GM23248 (cell line): ENCODE data around the gene RPS4Y2. TPM values are rescaled to one million over a fixed set of nuclear protein-coding genes. Genes with fewer than 3 reads are reported as not detected.

Experiments used
- DNase-seq: peaks from one replicate; pipeline ENCODE4 v3.0.0-alpha.2; 2015
- H2AFZ ChIP-seq: fragments of 200-600 bp; sonication (generic); 2 replicates; pipeline ENCODE4 v1.6.1; 2016; ENCODE audit warnings: antibody characterized with exemption
- H3F3A ChIP-seq: fragments of 200-600 bp; sonication (generic); 2 replicates; pipeline ENCODE4 v1.6.1; 2016; ENCODE audit warnings: mild to moderate bottlenecking, antibody characterized with exemption, mixed run types; ENCODE audit not compliant: insufficient read depth
- H3K27ac ChIP-seq: fragments of 200-600 bp; sonication (generic); 2 replicates; pipeline ENCODE4 v1.5.1; 2016; ENCODE audit warnings: mild to moderate bottlenecking
- H3K27me3 ChIP-seq: fragments of 200-600 bp; sonication (generic); replicated peaks from 2 replicates; pipeline ENCODE4 v1.6.1; 2016; ENCODE audit warnings: mild to moderate bottlenecking; ENCODE audit not compliant: insufficient read depth
- H3K36me3 ChIP-seq: fragments of 200-600 bp; sonication (generic); 2 replicates; pipeline ENCODE4 v1.6.1; 2016; ENCODE audit warnings: low read depth, mild to moderate bottlenecking
- H3K4me1 ChIP-seq: fragments of 200-600 bp; sonication (generic); 2 replicates; pipeline ENCODE4 v1.6.1; 2016; ENCODE audit warnings: mild to moderate bottlenecking; ENCODE audit not compliant: insufficient read depth
- H3K4me2 ChIP-seq: fragments of 200-600 bp; sonication (generic); one replicate; pipeline ENCODE4 v1.6.1; 2016; ENCODE audit warnings: mild to moderate bottlenecking; ENCODE audit not compliant: unreplicated experiment
- H3K4me3 ChIP-seq: fragments of 200-600 bp; sonication (generic); 2 replicates; pipeline ENCODE4 v1.5.1; 2016; ENCODE audit warnings: mild to moderate bottlenecking
- H3K79me2 ChIP-seq: fragments of 200-600 bp; sonication (generic); 2 replicates; pipeline ENCODE4 v1.6.1; 2016; ENCODE audit warnings: mild to moderate bottlenecking; ENCODE audit not compliant: insufficient read depth
- H3K9ac ChIP-seq: fragments of 200-600 bp; sonication (generic); 2 replicates; pipeline ENCODE4 v1.6.1; 2016; ENCODE audit warnings: mild to moderate bottlenecking
- H3K9me2 ChIP-seq: fragments of 200-600 bp; sonication (generic); 2 replicates; pipeline ENCODE4 v1.6.1; 2016; ENCODE audit warnings: mixed run types, mild to moderate bottlenecking, moderate library complexity; ENCODE audit not compliant: insufficient read depth
- H3K9me3 ChIP-seq: fragments of 200-600 bp; sonication (generic); one replicate; pipeline ENCODE4 v1.6.1; 2017; ENCODE audit warnings: low read depth
- H4K20me1 ChIP-seq: fragments of 200-600 bp; sonication (generic); 2 replicates; pipeline ENCODE4 v1.6.0; 2016; ENCODE audit not compliant: insufficient read depth
- EZH2 ChIP-seq: fragments of 200-600 bp; sonication (generic); IDR thresholded peaks from 2 replicates; pipeline ENCODE4 v1.6.1; 2018; ENCODE audit warnings: antibody characterized with exemption, mild to moderate bottlenecking; ENCODE audit not compliant: insufficient read depth, poor library complexity, severe bottlenecking
- EZH2phosphoT487 ChIP-seq: fragments of 200-600 bp; sonication (generic); IDR thresholded peaks from 2 replicates; pipeline ENCODE4 v1.6.1; 2018; ENCODE audit warnings: antibody characterized with exemption, moderate library complexity, mild to moderate bottlenecking, low read depth; ENCODE audit not compliant: insufficient read depth
- WGBS, 2 experiments: methylation state at CpG; one replicate each; pipeline ENCODE4 v1.1.6; 2015 to 2017; ENCODE audit warnings: low lambda C conversion rate in 2 of 2, low coverage in 1 of 2; ENCODE audit errors: missing lambda C conversion rate in 2 of 2; 5-methylcytosine and 5-hydroxymethylcytosine counted together
- in situ Hi-C: fragments of 300-500 bp; cut with MboI; formaldehyde crosslinking; loops from 2 replicates; pipeline ENCODE4 v1.15.0; 2020
- polyA plus RNA-seq: library from polyadenylated mRNA; unstranded; fragments of >200 nt; fragmentation: Nextera tagmentation; extraction: Ambion mirVana; gene quantifications from 2 replicates; pipeline ENCODE4 v1.2.1, GENCODE V29; 2016
- total RNA-seq: library from RNA; depleted of rRNA; stranded (reverse); fragments of >200 nt; shearing (Covaris generic); gene quantifications from 2 replicates; pipeline ENCODE4 v1.2.3, GENCODE V29; 2014

The RPS4Y2 gene
- total and polyA plus RNA-seq, 2 experiments from 2014 or later = not detected

DNA sequence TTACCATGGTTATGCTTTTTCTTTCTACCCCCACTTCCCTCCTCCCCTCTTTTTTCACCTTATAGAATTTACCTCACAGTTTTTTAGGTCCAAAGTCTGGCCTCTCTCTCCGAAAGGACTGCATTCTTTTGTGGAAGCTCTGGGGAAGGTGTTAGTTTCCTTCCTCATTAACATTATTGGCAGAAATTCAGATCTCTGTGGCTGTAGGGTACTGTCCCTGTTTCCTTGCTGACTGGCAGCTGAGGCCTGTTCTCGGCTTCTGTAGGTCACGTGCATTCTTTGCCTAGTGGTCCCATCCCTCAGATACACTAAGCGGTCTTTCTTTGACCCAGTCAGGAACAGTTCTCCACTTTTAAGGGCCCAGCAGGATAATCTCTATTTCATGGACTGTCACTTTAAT lies 25.5 kb downstream of the RPS4Y2 start:
- Histone ChIP-seq H3K9ac (no peak overlapping the region), H3F3A (no peaks in the 10 kb centered on the region), H3K4me3 (no peak overlapping the region), H3K27me3 (no peaks in the 10 kb centered on the region), H3K4me1 (no peaks in the 10 kb centered on the region), H3K36me3 (no peaks in the 10 kb centered on the region), H3K4me2 (no peak overlapping the region), H2AFZ (no peak overlapping the region), H4K20me1 (no peaks in the 10 kb centered on the region), H3K9me2 (no peaks in the 10 kb centered on the region), H3K9me3 (no peaks in the 10 kb centered on the region), H3K27ac (no peak overlapping the region), H3K79me2 (no peaks in the 10 kb centered on the region)
- in situ Hi-C loops = no loop called here
- WGBS, 2 experiments = 25 to 37% methylated on average over 4 of the region's 4 CpGs
- no peak for DNase-seq
- no peak for TF ChIP-seq EZH2phosphoT487
- no peak for TF ChIP-seq EZH2

DNA sequence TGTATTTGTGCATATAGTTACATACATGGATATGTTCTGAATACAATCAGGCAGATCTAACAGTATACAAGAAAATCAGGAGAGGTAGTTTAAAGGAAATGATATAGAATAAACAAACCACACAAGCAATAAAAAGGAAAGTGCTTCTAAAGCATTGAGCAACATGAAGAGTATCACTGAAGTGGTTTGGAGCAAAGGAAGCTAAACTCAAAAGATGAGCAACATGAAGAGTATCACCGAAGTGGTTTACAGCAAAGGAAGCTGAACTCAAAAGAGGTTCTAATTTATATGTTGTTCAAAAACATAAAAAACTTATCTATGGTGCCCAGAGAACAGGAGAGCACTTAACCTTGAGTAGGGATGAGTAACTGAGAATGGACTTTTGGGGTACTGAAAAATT lies 29.1 kb downstream of the RPS4Y2 start:
- H3K9me2 ChIP-seq = no peaks in the 10 kb centered on the region
- TF ChIP-seq EZH2 = no peak
- TF ChIP-seq EZH2phosphoT487 = no peak
- H3K79me2 ChIP-seq = no peaks in the 10 kb centered on the region
- H3K27me3 ChIP-seq = no peaks in the 10 kb centered on the region
- H3K4me1 ChIP-seq = no peaks in the 10 kb centered on the region
- WGBS, 2 experiments = 0 to 27% methylated on average over 1 of the region's 1 CpG
- no peaks in the 10 kb centered on the region for H3F3A ChIP-seq
- H2AFZ ChIP-seq = no peak overlapping the region
- H3K4me3 ChIP-seq = no peak overlapping the region
- H3K36me3 ChIP-seq = no peaks in the 10 kb centered on the region
- H4K20me1 ChIP-seq = no peaks in the 10 kb centered on the region
- H3K9ac ChIP-seq = no peak overlapping the region
- no peak overlapping the region for H3K4me2 ChIP-seq
- in situ Hi-C loops = no loop called here
- H3K9me3 ChIP-seq = no peaks in the 10 kb centered on the region
- DNase-seq = no peak
- H3K27ac ChIP-seq = no peak overlapping the region

DNA sequence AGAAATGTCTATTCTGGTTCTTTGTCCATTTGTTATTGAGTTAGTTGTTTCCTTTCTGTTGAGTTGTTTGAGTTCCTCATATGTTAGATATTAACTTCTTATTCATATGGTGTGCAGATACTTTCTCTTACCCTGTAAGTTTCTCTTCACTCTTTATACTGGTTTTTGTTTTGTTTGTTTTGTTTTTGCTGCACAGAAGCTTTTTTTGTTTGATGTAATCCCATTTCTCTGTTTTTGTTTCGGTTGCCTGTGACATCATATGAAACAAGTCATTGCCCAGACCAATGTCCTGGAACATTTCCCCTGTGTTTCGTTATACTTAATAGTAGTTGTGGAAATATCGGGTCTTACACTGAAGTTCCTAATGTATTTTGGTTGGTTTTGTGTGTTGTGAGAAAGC lies 31.2 kb downstream of the RPS4Y2 start:
- Histone ChIP-seq H2AFZ (no peak overlapping the region), H3K4me2 (no peak overlapping the region), H3K36me3 (no peaks in the 10 kb centered on the region), H3K79me2 (no peaks in the 10 kb centered on the region), H3K27me3 (no peaks in the 10 kb centered on the region), H3K4me1 (no peaks in the 10 kb centered on the region), H3K27ac (no peak overlapping the region), H3K9me3 (no peaks in the 10 kb centered on the region), H3K9ac (no peak overlapping the region), H4K20me1 (no peaks in the 10 kb centered on the region), H3F3A (no peaks in the 10 kb centered on the region), H3K9me2 (no peaks in the 10 kb centered on the region), H3K4me3 (no peak overlapping the region)
- WGBS, 2 experiments = 42 to 48% methylated on average over 3 of the region's 3 CpGs
- no peak for DNase-seq
- in situ Hi-C loops = no loop called here
- TF ChIP-seq EZH2 = no peak
- TF ChIP-seq EZH2phosphoT487 = no peak

DNA sequence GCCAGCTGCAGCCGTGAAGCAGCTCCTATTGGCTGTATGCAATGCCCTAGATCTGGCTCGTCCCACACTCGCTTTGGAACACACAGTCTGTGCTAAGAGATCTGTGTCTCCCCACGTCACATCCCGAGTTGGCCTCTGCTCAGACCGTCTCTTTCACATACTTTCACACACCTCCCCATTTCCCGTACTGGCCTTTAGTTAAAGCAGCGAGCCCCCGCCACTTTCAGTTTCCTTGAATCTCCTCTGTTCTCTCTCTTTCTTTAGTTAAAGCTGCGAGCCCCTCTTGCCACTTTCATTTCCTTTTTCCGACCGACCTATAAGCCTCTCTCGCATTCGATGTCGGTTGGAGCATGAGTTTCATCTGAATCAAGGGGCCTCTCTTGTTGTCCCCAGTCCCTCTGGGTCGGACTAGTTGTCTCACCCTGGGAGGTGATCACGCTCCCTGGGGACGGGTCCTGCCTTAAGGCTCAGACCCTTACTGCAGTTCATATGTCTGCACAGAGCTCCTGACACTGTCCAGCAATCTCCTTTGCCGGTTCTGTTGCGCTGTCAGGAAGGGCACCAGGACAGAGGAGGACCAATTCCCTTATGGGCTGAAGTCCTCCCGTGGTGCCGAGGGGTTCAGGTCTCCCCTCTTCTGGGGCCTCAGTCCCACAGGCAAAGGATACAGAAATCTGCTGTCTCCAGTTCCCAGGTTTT lies 42.6 kb downstream of the RPS4Y2 start:
- H3K36me3 ChIP-seq = no peaks in the 10 kb centered on the region
- H3K27ac ChIP-seq = no peak overlapping the region
- 46 to 61% methylated on average over 15 to 22 of the region's 22 CpGs for WGBS, 2 experiments
- H3K4me3 ChIP-seq = no peak overlapping the region
- no peak for DNase-seq
- H3K79me2 ChIP-seq = no peaks in the 10 kb centered on the region
- H3K4me2 ChIP-seq = no peak overlapping the region
- no peaks in the 10 kb centered on the region for H3K9me3 ChIP-seq
- H3K9ac ChIP-seq = no peak overlapping the region
- in situ Hi-C loops = no loop called here
- no peaks in the 10 kb centered on the region for H3K4me1 ChIP-seq
- H2AFZ ChIP-seq = no peak overlapping the region
- H4K20me1 ChIP-seq = no peaks in the 10 kb centered on the region
- TF ChIP-seq EZH2 = no peak
- TF ChIP-seq EZH2phosphoT487 = no peak
- no peaks in the 10 kb centered on the region for H3K27me3 ChIP-seq
- H3F3A ChIP-seq = no peaks in the 10 kb centered on the region
- no peaks in the 10 kb centered on the region for H3K9me2 ChIP-seq

DNA sequence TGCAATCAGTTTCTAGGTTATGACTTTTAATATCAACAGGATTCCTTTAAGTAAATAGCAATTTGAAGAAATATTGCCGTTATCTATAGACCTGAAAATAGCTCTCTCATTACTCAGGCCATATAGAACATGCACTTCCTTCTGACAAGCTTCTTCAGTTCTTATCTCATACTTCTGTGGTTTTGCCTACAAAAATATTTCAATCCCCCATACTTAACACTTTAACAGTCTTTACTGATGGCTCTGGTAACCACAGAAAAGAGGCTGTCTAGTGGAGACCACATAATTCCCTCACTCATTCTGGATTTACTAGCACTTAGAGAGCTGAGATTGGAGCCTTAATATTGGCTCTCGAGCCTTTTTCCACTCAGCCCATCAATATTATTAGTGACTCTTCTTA lies 46.8 kb downstream of the RPS4Y2 start:
- 0 to 10% methylated on average over 1 to 2 of the region's 2 CpGs for WGBS, 2 experiments
- no peaks in the 10 kb centered on the region for H3K36me3 ChIP-seq
- no peak overlapping the region for H3K4me3 ChIP-seq
- H3K9me3 ChIP-seq = no peaks in the 10 kb centered on the region
- H3K27me3 ChIP-seq = no peaks in the 10 kb centered on the region
- no peaks in the 10 kb centered on the region for H3K79me2 ChIP-seq
- no peak overlapping the region for H3K4me2 ChIP-seq
- TF ChIP-seq EZH2phosphoT487 (no peak), EZH2 (no peak)
- in situ Hi-C loops = loop anchor here (25.0 kb wide), 1 partner anchor 110 kb away; no protein-coding TSS in a partner anchor
- no peaks in the 10 kb centered on the region for H3K4me1 ChIP-seq
- no peak overlapping the region for H3K9ac ChIP-seq
- no peak overlapping the region for H2AFZ ChIP-seq
- H3K27ac ChIP-seq = no peak overlapping the region
- no peak for DNase-seq
- no peaks in the 10 kb centered on the region for H3F3A ChIP-seq
- H4K20me1 ChIP-seq = no peaks in the 10 kb centered on the region
- H3K9me2 ChIP-seq = no peaks in the 10 kb centered on the region
